HepG2 (cell line): ENCODE results near the gene TTC28. TPM values are rescaled to one million over a fixed set of nuclear protein-coding genes. Genes with fewer than 3 reads are reported as not detected.

Experiments used
- CHCHD3 ChIP-seq: sonication (generic); formaldehyde crosslinking; IDR thresholded peaks from 2 replicates; pipeline ENCODE4 v1.8.0; 2022; ENCODE audit warnings: mild to moderate bottlenecking, missing genetic modification reagents, moderate library complexity
- CHD2 ChIP-seq: IDR thresholded peaks from 2 replicates; pipeline ENCODE4 v1.6.1; 2011; ENCODE audit warnings: low read depth, low read length, improper control_type of control experiment
- DNMT3B ChIP-seq: conservative IDR thresholded peaks from 2 replicates; pipeline ENCODE4 v1.6.1; 2016; ENCODE audit warnings: missing biosample characterization, control low read depth
- FOXM1 ChIP-seq: sonication (generic); formaldehyde crosslinking; IDR thresholded peaks from 2 replicates; pipeline ENCODE4 v1.5.0; 2020; ENCODE audit warnings: missing genetic modification reagents
- HNF4A ChIP-seq: sonication (generic); formaldehyde crosslinking; IDR thresholded peaks from 2 replicates; pipeline ENCODE4 v1.4.0; 2020; ENCODE audit warnings: missing genetic modification reagents
- KLF13 ChIP-seq: sonication (generic); formaldehyde crosslinking; IDR thresholded peaks from 2 replicates; pipeline ENCODE4 v1.4.0; 2020; ENCODE audit warnings: mild to moderate bottlenecking, missing genetic modification reagents
- NCOA2 ChIP-seq: sonication (generic); formaldehyde crosslinking; IDR thresholded peaks from 2 replicates; pipeline ENCODE4 v1.8.0; 2022; ENCODE audit warnings: inconsistent platforms
- SRSF4 ChIP-seq: fragments of 200-400 bp; formaldehyde crosslinking; IDR thresholded peaks from one replicate; pipeline ENCODE4 v1.6.1; 2018; ENCODE audit warnings: mild to moderate bottlenecking, low read depth, low read length, moderate library complexity; ENCODE audit not compliant: poor library complexity, severe bottlenecking
- TBX3 ChIP-seq: fragments of 450-650 bp; IDR thresholded peaks from 2 replicates; pipeline ENCODE4 v1.6.1; 2017; ENCODE audit warnings: antibody characterized with exemption, mild to moderate bottlenecking, inconsistent platforms, borderline replicate concordance
- ZFP37 ChIP-seq: sonication (generic); formaldehyde crosslinking; IDR thresholded peaks from 2 replicates; pipeline ENCODE4 v1.4.0; 2020; ENCODE audit warnings: missing genetic modification reagents, borderline replicate concordance
- ZNF20 ChIP-seq: sonication (generic); formaldehyde crosslinking; IDR thresholded peaks from 2 replicates; pipeline ENCODE4 v1.4.0; 2020; ENCODE audit warnings: mild to moderate bottlenecking, moderate library complexity, missing genetic modification reagents
- ZNF224 ChIP-seq: sonication (generic); formaldehyde crosslinking; IDR thresholded peaks from 2 replicates; pipeline ENCODE4 v1.5.0; 2020; ENCODE audit warnings: mild to moderate bottlenecking, missing genetic modification reagents
- ZNF652 ChIP-seq: IDR thresholded peaks from 2 replicates; pipeline ENCODE4 v1.6.1; 2016; ENCODE audit warnings: low read depth, borderline replicate concordance
- ZNF878 ChIP-seq: sonication (generic); formaldehyde crosslinking; IDR thresholded peaks from 2 replicates; pipeline ENCODE4 v1.8.1; 2023; ENCODE audit warnings: mild to moderate bottlenecking, missing genetic modification reagents, moderate library complexity
- polyA plus RNA-seq, 8 experiments: library from polyadenylated mRNA; depleted of rRNA in 3 of 8; stranded (reverse) in 7 of 8; unstranded in 1 of 8; fragments of >200 nt; fragmentation: Illumina TruSeq in 4 of 8; extraction: Trizol in 4 of 8; gene quantifications; 2 replicates each; pipeline versions ENCODE4 v1.2.1 to v1.2.3, GENCODE V29; 2011 to 2016; ENCODE audit warnings: low read depth in 4 of 8, missing spikeins in 1 of 8, mixed read lengths in 1 of 8; ENCODE audit not compliant: insufficient read depth in 1 of 8
- total RNA-seq, 5 experiments: library from RNA; depleted of rRNA; stranded (reverse); fragments of >200 nt; fragmentation: Illumina TruSeq; extraction: Trizol; gene quantifications; 2 replicates each; pipeline ENCODE4 v1.2.3, GENCODE V29; 2016; ENCODE audit warnings: low read depth in 1 of 5
- TF ChIP-seq, protein P1 (sequence below): sonication (generic); formaldehyde crosslinking; conservative IDR thresholded peaks from 2 replicates; pipeline ENCODE4 v1.4.0; 2020; ENCODE audit warnings: missing genetic modification reagents
- TF ChIP-seq, protein P2 (sequence below): IDR thresholded peaks from 2 replicates; pipeline ENCODE4 v1.6.1; 2018; ENCODE audit warnings: missing genetic modification reagents
- TF ChIP-seq, protein P3 (sequence below): sonication (generic); formaldehyde crosslinking; IDR thresholded peaks from 2 replicates; pipeline ENCODE4 v1.5.1; 2020; ENCODE audit warnings: mild to moderate bottlenecking, missing genetic modification reagents, moderate library complexity
- TF ChIP-seq, protein P4 (sequence below): sonication (generic); formaldehyde crosslinking; IDR thresholded peaks from 2 replicates; pipeline ENCODE4 v1.5.0; 2020; ENCODE audit warnings: mild to moderate bottlenecking, missing genetic modification reagents
- TF ChIP-seq, protein P5 (sequence below), 2 experiments: fragments of 450-650 bp in 1 of 2; sonication (generic) in 1 of 2; formaldehyde crosslinking; IDR thresholded peaks; 2 replicates each; pipeline versions ENCODE4 v1.5.0 to v1.8.0; 2020 to 2022; ENCODE audit warnings: mild to moderate bottlenecking in 1 of 2, missing genetic modification reagents in 1 of 2

TTC28 gene
- total and polyA plus RNA-seq, 2 of the 13 experiments (the other 11 are each of a cell fraction or from before 2014, with no cell fraction given), result 4.2 to 13.1 TPM

DNA sequence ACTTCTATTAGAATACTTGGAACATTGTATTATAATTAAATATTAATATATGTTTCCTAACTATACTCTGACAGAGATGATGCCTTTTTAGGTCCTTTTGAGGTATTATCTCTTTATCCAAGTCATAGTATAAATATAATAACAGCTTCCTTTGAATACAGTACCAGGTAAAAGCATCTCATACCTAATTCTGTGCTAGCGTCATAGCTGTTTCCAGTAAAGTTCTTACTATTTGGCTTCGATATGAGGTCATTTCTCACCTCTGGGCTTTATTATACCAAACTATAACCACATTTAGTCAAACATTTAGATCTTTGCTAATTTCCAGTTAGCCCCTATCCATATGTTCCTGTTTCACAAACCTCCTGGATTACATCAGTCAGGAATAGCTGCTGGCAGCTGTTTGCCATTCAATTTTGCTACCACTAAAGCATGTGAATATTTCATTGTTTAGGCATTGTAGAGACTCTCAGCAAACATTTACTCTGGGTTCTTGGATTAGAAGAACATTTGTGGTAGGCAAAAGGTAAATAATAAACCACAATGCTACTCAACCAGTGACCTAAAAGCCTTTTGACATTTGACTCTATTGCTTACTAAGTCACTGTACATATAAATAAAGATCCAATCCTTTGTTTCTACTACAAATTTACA lies 255.1 kb downstream of the TTC28 start (continued):
- no peak for TF ChIP-seq SRSF4
- TF ChIP-seq, protein P1, sequence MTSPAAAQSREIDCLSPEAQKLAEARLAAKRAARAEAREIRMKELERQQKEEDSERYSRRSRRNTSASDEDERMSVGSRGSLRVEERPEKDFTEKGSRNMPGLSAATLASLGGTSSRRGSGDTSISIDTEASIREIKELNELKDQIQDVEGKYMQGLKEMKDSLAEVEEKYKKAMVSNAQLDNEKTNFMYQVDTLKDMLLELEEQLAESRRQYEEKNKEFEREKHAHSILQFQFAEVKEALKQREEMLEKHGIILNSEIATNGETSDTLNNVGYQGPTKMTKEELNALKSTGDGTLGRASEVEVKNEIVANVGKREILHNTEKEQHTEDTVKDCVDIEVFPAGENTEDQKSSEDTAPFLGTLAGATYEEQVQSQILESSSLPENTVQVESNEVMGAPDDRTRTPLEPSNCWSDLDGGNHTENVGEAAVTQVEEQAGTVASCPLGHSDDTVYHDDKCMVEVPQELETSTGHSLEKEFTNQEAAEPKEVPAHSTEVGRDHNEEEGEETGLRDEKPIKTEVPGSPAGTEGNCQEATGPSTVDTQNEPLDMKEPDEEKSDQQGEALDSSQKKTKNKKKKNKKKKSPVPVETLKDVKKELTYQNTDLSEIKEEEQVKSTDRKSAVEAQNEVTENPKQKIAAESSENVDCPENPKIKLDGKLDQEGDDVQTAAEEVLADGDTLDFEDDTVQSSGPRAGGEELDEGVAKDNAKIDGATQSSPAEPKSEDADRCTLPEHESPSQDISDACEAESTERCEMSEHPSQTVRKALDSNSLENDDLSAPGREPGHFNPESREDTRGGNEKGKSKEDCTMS (CRISPR knock-in tag), result no peak
- no peak for TF ChIP-seq CHD2
- TF ChIP-seq CHCHD3 (CRISPR knock-in tag), result no peak
- TF ChIP-seq ZNF652, result no peak
- no peak for TF ChIP-seq ZNF224
- TF ChIP-seq HNF4A (CRISPR knock-in tag), result no peak
- TF ChIP-seq DNMT3B, result 0 out of 2 replicates have a peak, but pooled peaks have one; percentile 50
- TF ChIP-seq ZFP37, result no peak
- TF ChIP-seq, protein P2, sequence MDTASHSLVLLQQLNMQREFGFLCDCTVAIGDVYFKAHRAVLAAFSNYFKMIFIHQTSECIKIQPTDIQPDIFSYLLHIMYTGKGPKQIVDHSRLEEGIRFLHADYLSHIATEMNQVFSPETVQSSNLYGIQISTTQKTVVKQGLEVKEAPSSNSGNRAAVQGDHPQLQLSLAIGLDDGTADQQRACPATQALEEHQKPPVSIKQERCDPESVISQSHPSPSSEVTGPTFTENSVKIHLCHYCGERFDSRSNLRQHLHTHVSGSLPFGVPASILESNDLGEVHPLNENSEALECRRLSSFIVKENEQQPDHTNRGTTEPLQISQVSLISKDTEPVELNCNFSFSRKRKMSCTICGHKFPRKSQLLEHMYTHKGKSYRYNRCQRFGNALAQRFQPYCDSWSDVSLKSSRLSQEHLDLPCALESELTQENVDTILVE (CRISPR knock-in tag), result 0 out of 2 replicates have a peak, but pooled peaks have one; percentile 19
- peak; percentile 95 for TF ChIP-seq TBX3
- TF ChIP-seq, protein P3, sequence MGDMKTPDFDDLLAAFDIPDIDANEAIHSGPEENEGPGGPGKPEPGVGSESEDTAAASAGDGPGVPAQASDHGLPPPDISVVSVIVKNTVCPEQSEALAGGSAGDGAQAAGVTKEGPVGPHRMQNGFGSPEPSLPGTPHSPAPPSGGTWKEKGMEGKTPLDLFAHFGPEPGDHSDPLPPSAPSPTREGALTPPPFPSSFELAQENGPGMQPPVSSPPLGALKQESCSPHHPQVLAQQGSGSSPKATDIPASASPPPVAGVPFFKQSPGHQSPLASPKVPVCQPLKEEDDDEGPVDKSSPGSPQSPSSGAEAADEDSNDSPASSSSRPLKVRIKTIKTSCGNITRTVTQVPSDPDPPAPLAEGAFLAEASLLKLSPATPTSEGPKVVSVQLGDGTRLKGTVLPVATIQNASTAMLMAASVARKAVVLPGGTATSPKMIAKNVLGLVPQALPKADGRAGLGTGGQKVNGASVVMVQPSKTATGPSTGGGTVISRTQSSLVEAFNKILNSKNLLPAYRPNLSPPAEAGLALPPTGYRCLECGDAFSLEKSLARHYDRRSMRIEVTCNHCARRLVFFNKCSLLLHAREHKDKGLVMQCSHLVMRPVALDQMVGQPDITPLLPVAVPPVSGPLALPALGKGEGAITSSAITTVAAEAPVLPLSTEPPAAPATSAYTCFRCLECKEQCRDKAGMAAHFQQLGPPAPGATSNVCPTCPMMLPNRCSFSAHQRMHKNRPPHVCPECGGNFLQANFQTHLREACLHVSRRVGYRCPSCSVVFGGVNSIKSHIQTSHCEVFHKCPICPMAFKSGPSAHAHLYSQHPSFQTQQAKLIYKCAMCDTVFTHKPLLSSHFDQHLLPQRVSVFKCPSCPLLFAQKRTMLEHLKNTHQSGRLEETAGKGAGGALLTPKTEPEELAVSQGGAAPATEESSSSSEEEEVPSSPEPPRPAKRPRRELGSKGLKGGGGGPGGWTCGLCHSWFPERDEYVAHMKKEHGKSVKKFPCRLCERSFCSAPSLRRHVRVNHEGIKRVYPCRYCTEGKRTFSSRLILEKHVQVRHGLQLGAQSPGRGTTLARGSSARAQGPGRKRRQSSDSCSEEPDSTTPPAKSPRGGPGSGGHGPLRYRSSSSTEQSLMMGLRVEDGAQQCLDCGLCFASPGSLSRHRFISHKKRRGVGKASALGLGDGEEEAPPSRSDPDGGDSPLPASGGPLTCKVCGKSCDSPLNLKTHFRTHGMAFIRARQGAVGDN (CRISPR knock-in tag), result no peak
- TF ChIP-seq FOXM1 (CRISPR knock-in tag), result no peak
- TF ChIP-seq NCOA2, result peak; percentile 65
- TF ChIP-seq KLF13 (CRISPR knock-in tag), result no peak
- TF ChIP-seq, protein P4, sequence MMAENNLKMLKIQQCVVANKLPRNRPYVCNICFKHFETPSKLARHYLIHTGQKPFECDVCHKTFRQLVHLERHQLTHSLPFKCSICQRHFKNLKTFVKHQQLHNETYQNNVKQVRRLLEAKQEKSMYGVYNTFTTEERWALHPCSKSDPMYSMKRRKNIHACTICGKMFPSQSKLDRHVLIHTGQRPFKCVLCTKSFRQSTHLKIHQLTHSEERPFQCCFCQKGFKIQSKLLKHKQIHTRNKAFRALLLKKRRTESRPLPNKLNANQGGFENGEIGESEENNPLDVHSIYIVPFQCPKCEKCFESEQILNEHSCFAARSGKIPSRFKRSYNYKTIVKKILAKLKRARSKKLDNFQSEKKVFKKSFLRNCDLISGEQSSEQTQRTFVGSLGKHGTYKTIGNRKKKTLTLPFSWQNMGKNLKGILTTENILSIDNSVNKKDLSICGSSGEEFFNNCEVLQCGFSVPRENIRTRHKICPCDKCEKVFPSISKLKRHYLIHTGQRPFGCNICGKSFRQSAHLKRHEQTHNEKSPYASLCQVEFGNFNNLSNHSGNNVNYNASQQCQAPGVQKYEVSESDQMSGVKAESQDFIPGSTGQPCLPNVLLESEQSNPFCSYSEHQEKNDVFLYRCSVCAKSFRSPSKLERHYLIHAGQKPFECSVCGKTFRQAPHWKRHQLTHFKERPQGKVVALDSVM (CRISPR knock-in tag), result no peak
- TF ChIP-seq, protein P5, sequence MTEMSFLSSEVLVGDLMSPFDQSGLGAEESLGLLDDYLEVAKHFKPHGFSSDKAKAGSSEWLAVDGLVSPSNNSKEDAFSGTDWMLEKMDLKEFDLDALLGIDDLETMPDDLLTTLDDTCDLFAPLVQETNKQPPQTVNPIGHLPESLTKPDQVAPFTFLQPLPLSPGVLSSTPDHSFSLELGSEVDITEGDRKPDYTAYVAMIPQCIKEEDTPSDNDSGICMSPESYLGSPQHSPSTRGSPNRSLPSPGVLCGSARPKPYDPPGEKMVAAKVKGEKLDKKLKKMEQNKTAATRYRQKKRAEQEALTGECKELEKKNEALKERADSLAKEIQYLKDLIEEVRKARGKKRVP (CRISPR knock-in tag; IDR thresholded peaks at IDR 0.05), result peak in 1 of 2 experiments; percentile 96; a peak in 2 of 4 replicates
- no peak for TF ChIP-seq ZNF20 (CRISPR knock-in tag)
- TF ChIP-seq ZNF878, result no peak
